ENCODE results near the gene EPDR1.

EPDR1 gene

DNA sequence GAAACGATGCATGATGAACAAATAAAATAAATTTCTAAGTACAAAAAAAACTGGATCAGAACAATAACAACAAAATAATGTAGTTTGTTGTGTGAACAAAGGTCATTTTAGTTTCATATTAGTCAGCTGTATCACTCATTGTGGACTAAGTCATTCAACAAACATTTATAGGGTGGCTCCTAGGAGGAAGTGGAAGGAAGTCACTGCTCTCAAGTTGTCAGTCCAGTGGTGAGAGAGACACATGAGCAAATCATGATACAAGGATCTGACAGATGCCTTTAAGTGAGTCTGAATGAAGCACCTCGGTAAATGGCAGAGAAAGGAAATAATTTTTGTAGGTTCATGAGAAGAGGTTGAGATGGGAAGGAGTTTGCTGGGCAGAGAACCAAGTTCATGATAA, 56.8 kb downstream of the EPDR1 start:
- DNase-seq (ENCODE audit: low read depth): no peak

- DNase-seq (ENCODE audit: low read depth): no peak
Measured at GRCh38 chr7:37981664-37982063, 61.2 kb downstream of the EPDR1 start.

GRCh38 chr7:37982423-37982822, 62.0 kb downstream of the EPDR1 start:
- DNase-seq (ENCODE audit: low read depth): no peak

- no peak for DNase-seq (ENCODE audit: low read depth)
Measured at GRCh38 chr7:37984750-37985390, 64.4 kb downstream of the EPDR1 start.

DNA sequence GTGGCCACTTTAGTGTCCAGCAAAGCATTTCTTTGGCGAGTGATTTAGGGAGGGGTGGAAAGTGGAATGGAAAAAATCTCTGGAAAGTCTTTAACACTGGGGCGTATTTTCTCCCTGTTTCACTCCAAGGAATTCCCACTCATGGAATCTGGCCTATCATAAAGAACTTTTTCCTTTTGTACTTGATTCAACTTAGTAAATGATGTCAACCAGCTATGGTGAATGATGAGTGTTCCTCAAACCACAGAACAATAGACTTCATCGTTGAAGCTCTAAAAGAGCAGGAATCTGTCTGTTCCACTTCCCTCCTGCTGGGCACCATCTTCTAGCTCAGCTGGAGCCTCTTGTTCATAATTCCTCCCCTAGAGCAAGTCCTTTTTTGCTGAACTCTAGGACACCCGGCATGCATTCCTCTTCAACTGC, 66.5 kb downstream of the EPDR1 start:
- no peak for DNase-seq (ENCODE audit: low read depth)

DNA sequence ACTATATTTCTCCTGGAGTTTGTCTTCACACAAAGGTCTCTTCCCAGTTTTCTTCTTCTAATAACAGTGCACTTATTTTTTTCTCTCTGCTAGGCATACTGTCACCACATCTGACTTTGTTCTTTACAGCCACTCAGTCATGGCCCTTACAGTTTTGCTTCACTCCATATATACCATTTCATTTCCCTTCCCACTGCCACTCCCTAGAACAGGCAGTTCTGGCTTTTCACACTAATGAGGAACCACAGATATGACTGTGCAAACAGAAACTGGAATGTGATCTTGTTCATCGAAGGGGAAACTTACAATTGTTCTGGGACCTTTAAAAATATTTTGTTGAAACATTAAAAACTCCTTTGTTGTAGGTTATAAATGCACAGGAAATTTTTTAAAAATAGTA, 67.3 kb downstream of the EPDR1 start:
- DNase-seq (ENCODE audit: low read depth): no peak

DNA sequence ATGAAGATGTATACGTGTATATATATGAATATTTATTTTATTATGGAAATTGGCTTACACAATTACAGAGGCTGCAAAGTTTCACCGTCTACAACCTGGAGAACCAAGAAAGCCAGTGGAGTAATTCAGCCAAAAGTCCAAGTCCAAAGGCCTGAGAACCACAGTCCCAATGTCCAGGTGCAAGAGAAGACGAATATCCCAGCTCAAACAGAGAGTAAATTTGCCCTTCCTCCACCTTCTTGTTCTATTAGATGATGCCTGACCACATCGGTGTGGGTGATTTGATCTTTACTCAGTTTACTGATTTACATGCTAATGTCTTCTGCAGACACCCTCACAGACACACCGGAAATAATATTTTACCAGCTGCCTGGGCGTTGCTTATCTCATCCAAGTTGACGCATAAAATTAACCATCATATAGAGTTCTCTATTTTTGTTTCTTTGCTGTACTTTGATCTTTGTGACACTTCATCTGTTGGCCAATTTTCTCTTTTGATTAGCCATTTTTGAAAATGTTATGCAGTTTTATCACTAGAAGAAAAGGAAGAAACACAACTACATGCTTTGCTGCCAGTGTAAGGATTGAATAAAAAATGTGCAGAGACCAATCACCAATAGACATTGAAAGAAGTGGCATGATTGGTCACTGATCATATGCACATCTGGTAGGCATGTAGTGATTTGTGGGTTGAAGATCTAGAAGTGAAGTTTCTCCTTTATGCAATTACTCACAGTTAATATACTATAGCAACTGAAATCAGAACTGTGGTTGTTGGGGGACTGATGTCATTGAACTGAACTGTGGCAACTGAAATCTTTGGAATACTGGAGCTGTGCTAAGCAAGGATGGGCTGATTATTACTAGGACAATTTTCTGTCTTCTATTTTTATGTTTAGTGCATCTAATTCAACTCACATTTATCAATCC, 68.5 kb downstream of the EPDR1 start:
- DNase-seq (ENCODE audit: low read depth): no peak

- no peak for DNase-seq (ENCODE audit: low read depth)
Measured at GRCh38 chr7:37990337-37990736, 69.9 kb downstream of the EPDR1 start.

GRCh38 chr7:37993060-37993501, 72.6 kb downstream of the EPDR1 start:
- no peak for DNase-seq (ENCODE audit: low read depth)

GRCh38 chr7:37999673-38000072, 79.2 kb downstream of the EPDR1 start:
- DNase-seq (ENCODE audit: low read depth): no peak

- no peak for DNase-seq (ENCODE audit: low read depth)
Measured at GRCh38 chr7:38000272-38000671, 79.8 kb downstream of the EPDR1 start.

All from activated T-helper 1 cell treated with Interleukin-2 at 50 U/mL for 16 hours (primary cell).